Effector CD8-positive, alpha-beta T cell (primary cell): ENCODE results near the gene CCDC74A.
"Not testable (repeated sequence)": the region's sequence is repeated elsewhere in the genome, so short reads cannot be mapped to it uniquely, and the experiment has no call there.

Experiments
- DNase-seq: peaks from one replicate; lab custom pipeline; 2025; lab: John Stamatoyannopoulos, UW

CCDC74A gene

DNA sequence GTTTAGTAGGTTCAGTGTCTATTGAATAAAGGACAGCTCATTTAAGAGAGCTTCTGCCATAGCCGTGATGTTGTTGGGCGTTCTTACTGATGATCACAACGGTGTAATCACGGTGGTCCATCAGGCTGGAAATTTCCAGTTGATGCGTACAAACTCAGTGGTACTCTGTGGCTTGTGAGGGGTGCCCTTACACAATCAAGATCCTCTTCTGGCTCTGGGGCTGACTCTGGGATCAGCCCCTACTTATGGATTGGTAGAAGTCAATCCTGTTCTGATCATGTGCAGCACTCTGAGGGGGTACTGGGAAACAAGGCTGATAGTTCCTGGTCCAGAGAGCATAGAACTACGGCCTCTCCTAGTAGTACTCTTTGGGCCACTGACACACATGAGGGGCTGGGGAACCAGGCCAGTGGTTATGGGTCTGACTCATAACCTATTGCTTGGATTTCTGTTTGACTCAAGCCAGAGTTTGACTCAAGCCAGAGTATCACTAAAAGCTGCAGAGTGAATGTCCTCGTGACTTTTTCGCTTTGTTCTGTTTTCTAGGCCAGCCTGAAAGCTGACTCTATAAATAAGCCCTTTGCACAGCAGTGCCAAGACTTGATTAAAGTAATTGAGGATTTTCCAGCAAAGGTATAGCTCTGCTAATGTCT, 29.2 kb upstream of the CCDC74A start:
- DNase-seq = not testable (repeated sequence)

DNA sequence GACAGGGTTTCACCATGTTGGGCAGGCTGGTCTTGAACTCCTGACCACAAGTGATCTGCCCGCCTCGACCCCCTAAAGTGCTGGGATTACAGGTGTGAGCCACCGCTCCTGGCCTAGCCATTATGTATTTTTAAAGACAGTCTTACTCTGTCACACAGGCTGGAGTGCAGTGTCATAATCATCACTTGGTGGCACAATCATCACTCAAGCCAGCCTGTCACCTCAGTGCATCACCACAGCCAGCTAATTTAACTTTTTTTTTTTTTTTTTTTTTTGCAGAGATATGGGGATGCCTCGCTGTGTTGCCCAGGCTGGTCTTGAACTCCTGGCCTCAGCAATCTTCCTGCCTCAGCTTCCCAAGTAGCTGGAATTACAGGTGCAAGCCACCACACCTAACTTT, 24.1 kb upstream of the CCDC74A start:
- not testable (repeated sequence) for DNase-seq

DNA sequence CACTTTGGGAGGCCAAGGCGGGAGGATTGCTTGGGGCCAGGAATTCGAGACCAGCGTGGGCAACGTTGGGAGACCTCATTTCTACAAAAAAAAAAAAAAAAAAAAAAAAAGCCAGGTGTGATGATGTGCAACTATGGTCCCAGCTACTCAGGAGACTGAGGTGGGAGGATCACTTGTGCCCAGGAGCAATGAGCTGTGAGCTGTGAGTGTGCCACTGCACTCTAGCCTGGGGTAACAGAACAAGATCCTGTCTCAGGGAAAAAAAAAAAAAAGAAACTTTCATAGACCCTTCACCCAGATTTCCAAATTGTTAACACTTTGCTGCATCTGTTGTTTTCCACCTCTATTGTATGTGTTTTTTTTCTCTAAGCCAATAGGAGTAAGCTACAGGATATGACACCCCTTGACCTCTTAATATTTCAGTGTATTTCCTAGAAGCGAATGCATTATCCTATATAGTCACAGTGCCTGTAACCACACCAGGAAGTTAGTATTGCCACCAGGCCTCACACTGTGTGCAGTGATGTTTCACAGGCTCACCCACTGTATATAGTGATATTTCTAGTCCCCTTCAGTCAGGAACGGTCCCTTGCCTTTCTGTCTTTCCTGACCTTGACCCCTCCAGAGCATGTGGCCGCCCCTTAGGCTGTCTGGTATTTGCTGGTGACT, 23.5 kb upstream of the CCDC74A start:
- not testable (repeated sequence) for DNase-seq

DNA sequence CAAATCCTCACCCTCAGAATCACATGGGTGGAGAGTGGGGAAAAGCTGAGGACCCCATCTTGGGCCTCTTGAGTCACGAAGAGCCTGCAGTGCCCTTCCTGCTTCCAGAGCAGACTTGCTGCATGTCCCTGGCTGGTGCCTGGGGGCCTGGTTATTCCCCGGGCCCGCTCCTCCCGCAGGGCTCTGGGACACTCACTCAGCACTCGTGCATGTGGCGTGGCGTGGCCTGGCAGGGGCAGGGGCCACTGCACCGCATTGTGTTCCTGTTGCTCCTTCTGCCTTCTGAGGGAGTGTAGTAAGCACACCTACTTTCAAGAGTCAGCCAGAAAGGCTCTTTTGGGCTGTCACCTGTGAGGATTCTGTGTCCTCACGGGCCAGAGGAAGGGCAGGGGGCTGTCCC, 18.1 kb upstream of the CCDC74A start:
- no peak for DNase-seq

DNA sequence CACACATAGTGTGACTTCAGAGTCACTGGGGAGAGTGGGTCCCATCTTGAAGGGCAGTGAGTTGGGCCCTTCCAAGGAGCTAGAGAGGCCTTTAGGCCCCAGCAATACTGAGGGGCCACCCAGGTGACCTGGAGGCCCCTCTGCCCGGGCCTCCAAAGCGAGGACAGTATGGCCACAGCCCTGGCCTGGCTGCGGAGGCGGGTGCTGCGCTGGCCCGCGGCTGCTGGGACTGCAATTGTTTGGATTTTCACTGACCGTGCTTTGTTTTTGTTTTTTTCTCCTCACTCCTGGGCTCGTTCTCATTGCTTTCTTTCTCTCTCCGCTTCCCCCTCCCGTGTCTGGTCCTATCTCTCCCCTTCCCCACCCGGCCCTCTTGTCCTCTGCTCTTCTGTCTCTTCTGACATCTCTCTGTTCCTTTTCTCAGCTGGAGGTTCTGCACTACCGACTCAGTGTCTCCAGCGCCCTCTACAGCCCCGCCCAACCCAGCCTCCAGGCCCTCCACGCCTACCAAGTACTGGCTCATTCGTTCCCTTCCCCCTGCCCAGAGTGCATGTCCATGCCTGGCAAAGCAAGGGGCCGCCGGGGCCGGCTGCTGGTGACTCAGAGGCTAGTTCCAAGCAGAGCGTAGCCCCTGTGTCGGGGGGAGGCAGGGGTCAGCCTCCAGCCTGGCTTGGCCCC, 16.3 kb upstream of the CCDC74A start:
- not testable (repeated sequence) for DNase-seq

DNA sequence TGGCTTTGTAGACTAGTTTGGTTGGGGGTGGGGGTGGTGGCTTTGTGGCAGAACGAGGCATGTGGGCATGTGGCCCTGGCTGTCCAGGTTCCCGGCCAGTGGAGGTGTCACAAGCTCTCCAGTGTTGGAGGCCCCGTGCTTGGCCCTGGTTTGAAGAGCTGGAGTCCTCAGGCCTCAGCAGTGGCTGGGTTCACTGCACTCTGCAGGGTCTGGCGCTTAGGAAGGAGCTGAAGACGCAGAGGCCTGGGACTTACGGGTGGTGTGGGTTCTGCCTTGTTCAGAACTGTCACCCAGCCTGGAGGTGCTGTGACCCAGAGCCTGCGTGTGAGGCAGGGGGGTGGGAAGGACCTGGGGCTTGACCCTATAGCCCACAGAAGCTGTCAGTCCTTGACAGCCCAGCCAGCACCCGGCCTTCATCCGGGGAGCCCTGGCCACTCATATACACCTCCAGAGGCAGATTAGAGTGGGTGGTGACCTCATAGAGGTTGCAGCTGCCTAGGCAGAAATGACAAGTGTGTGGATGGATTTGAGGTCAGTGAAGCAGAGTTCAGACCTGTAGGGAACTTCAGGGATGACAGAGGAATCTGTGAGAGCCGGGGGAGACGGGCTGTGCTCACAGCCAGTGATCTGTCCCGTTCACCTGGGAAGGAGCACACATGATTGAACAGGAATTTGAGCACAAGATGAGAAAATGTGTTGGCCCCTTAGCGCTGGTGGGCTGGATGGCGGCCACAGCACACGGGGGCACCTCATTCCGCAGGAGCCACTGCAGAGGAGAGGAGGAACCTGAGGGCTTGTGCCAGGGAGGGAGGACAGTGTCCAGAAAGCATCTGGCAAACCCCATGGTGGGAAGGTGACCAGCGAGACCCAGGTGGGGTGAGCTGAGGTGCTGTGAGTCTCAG, 15.5 kb upstream of the CCDC74A start:
- not testable (repeated sequence) for DNase-seq

DNA sequence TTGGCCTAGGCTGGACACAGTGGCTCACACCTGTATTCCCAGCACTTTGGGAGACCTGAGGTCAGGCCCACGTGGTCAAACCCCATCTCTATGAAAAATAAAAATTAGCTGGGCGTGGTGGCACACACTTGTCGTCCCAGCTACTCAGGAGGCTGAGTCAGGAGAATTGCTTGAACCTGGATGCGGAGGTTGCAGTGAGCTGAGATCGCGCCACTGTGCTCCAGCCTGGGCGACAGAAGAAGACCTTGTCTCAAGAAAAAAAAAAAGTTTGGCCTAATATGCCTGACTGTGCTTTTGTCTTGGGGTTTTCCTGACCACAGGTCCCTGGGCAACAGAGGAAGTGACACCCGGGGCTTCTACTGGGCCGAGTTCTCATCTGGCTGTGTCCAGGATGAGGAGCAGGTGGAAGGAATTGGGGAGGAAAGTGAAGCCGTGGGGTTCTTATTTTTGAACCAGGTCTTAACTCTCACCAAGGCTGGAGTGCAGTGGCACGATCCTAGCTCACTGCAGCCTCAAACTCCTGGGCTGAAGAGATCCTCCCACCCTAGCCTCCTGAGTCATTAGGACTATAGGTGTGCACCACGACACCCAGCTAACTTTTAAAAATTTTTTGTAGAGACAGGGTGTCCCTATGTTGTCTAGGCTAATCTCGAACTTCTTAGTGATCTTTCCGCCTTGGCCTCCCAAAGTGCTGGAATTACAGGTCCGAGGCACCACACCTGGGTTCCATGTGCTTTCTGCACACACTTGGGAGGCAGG, 13.1 kb upstream of the CCDC74A start:
- DNase-seq = not testable (repeated sequence)

DNA sequence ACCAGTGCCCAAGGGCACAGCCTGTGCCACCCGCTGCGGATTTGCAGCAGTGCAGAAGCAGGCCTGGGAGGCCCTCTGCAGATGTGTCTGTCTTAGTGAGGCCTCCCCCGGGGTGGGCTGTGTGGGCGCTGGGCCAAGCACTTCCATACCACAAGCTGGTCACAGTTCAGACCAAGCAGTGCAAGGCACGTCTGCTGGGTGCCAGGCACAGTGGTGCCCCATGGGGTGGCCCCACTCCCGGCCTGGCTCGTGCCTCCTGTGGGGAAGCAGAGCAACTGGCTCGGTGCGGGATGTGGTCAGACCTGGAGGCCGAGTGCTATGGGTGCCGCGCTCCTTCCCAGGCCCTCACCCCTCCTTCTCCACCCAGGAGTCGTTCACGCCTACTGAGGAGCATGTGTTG, 12.5 kb upstream of the CCDC74A start:
- DNase-seq = not testable (repeated sequence)

DNA sequence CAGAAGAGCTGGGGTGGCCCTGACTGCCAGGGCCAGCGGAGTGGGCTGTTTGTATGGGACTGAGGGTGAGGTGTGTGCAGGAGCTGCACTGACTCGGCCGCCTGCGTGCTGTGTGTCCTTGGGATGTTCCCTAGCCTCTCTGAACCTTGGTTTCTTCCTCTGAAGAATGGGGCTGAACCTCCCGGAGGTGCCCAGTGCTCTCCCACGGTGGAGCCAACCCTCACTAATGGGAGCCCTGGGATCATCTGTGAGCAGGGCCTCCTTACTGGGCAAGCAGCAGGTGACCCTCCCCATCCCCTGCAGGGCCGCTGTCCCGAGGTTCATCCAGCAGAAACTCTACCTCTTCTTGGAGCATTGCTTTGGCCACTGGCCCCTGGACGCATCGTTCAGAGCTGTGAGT, 11.7 kb upstream of the CCDC74A start:
- no peak for DNase-seq

DNA sequence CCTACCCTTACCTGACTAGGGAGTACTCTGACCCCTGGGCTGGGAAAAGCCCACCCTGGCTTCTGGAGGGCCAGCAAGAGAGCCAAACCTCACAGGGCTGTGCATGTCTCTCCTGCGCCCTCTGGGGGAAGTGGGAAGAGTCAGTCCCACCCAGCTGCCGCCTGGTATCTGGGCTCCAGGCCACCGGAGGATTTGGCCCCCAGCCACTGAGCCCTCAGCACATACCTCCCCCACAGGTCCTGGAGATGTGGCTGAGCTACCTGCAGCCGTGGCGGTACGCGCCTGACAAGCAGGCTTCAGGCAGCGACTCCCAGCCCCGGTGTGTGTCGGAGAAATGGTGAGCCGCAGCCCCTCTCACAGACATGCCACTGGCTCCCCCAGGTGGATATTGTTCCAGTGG, 11.1 kb upstream of the CCDC74A start:
- DNase-seq = not testable (repeated sequence)

DNA sequence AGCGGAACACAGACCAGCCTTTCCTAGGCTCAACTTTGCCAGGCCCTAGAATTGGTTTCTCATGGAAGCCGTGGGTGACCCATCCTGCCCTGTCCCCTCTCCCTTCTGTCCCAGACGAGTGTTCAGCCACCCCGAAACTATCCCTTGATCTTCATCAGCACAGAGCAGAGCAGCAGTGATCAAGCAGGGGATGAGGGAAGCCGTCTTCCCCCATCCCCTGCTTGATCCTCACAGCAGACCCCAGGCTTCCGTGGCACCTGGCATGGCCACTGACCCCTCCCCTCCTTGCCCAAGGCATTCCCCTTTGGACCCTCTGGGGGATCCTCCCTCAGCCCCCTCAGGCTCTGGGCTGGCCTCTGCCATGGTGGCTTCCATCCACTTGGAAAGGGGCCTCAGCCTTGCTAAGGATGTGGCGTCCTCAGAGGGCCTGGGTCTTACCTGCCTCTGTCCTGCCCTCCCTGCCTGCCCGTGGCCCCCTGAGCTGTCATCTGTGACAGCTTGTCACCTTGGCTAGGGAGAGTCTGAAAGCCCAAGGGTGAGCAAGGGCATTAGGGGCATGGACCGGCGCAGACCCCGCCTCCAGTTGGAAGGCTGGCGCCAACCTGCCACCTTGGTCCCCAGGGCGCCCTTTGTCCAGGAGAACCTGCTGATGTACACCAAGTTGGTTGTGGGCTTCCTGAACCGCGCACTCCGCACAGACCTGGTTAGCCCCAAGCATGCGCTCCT, 10.4 kb upstream of the CCDC74A start:
- DNase-seq = no peak

DNA sequence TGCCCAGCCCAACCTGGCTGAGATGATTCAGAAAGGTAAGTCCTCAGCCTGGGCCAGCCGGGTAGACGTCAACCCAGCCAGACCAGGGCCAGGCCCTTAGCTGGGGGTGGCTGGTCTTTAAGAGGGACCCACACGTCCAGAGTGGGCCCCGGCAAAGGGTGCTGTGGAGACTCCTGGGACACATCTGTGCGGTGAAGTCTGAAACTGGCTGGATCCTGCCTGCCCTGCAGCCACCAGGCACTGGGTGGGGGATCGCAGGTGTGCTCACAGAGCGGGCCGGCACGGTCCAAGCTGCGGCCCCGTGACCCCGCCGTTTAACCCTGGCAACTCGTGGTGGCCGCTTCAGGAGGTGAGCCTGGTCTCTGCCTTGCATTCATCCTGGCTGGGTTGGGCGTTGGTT, 9.8 kb upstream of the CCDC74A start:
- DNase-seq = not testable (repeated sequence)

DNA sequence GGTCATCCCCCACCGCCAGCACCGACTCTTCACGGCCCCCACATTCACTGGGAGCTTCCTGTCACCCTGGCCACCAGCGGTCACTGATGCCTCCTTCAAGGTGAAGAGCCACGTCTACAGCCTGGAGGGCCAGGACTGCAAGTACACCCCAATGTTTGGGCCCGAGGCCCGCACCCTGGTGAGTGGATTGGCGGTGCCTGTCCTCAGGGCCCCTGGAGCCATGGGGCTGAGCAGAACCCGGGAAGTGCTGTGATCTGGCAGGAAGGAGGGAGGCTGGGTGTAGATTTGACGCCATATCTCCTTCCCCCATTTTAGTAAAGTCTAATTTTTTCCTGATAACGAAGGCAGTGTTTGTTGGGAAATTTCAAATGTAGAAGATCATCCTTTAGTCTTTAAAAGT, 9.2 kb upstream of the CCDC74A start:
- DNase-seq = not testable (repeated sequence)

DNA sequence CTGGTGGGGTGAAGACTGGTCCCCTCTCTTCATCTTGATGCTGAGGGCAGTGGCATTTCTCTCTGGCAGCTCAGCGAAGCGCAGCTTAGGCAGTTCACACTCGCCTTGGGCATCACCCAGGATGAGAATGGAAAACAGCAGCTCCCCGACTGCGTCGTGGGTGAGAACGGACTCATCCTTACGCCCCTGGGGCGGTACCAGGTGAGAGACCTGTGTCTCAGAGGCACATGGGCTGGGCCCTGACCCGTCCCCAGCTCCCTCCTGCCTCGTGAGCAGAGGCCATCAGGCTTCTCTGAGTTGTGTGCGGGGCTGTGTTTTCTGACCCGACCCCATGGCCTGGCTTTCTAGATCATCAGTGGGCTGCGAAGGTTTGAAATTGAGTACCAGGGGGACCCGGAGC, 8.2 kb upstream of the CCDC74A start:
- DNase-seq = no peak

DNA sequence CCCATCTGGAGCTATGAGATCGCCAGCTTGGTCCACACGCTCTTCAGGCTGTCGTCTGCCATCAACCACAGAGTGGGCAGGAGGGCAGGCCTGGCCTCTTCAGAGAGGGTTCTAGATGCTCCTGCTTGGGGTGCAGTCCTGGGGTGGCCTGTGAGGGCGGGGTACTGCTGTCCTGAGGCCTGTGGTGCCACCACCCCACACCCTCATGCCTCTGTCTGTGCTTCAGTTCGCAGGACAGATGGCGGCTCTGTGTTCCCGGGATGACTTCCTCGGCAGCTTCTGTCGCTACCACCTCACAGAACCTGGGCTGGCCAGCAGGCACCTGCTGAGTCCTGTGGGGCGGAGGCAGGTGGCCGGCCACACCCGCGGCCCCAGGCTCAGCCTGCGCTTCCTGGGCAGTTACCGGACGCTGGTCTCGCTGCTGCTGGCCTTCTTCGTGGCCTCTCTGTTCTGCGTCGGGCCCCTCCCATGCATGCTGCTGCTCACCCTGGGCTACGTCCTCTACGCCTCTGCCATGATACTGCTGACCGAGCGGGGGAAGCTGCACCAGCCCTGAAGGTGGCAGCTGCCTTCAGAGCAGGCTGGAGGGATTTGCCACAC, 7.7 kb upstream of the CCDC74A start:
- DNase-seq = not testable (repeated sequence)

DNA sequence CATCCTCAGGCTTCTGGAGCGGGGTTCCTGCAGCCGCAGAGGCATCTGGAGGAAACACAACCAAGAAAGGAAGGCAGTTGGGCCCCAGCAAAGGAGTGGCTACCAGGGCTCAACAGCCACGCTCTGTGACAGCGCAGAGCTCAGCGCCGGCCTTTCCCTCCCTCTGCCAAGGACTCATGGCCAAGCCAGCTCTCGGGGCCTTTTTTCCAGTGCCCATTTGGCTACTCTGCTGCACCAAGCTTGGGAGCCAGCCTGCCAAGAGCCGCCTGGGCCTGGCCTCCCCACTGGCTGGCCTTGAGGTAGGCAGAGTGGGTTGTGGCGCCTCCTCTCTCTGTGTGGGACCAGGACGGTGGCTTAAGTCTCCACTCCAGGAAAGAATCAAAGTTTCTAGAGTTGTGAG, 7.2 kb upstream of the CCDC74A start:
- no peak for DNase-seq

DNA sequence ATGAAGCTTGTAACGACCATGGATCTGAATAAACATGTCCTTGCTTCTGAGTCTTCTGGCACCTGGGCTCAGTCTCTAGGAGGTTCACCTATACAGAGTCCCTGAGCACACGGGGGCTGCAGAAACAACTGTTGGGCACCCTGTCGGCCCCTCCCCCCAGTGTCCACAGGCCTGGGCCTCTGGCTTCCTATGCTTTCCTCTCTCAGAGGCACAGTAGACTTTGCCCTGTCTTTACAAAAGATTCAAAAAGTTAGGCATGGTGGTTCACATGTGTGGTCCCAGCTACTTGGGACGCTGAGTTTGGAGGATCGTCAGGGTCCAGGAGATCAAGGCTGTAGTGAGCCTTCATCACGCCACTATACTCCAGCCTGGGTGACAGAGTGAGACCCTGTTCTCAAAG, 6.2 kb upstream of the CCDC74A start:
- not testable (repeated sequence) for DNase-seq

DNA sequence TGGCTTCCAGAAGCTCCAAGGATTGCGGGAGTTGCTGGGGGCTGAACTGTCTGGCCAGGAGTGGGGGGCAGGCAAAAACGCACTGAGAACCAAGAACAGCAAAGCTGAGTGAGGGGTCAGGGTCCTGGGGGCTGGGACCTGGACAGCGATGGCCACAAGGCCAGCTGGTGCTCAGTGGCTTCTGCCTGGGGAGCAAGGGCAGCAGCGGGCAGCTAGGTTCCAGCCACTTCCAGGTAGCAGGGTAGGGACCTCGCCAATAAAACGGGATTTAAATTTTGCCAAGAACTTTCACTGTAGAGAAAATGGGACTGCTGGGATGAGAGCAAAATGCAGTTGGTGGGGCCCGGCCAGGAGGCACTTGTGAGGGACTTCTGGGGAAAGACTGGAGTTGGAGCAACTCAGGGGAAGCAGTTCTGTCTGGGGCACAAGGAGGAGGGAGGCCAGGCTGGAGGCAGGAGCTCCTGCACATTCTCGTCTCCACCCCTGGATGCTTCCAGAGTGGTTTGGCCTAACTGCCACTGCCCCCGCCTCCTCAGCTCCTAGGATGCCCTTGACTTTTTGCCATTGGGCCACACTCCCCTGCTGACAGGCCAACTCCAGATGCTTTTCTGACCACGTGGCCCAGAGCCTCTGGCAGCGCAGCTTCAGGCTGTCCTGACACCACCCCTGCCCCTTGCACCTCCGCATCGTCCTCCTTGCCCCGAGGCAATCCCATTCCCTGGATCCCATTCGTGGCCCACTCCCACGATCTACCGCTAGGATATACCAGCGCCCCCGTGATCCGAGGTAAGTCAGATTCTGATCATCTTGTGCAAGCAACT, 5.5 kb upstream of the CCDC74A start:
- DNase-seq = no peak

DNA sequence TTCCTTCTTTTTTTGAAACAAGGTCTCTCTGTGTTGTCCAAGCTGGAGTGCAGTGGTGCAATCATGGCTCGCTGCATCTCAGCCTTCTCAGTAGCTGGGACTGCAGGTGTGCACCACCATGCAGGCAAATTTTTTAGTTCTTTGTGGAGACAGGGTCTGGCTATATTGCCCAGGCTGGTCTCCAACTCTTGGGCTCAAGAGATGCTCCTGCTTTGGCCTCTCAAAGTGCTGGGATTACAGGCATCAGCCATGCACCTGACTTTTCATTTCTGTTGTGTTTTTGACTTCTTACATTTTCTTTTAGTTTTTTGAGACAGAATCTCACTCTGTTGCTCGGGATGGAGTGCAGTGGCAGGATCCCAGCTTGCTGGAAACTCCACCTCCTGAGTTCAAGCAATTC, 2.4 kb upstream of the CCDC74A start:
- not testable (repeated sequence) for DNase-seq
